Transverse colon (tissue), 4 donors: ENCODE results near the gene BAIAP2. TPM values are rescaled to one million over a fixed set of nuclear protein-coding genes. Genes with fewer than 3 reads are reported as not detected.
"Not testable (repeated sequence)": the region's sequence is repeated elsewhere in the genome, so short reads cannot be mapped to it uniquely, and the experiment has no call there.

ENCODE experiments used
- DNase-seq: peaks from one replicate; pipeline ENCODE4 v3.0.0-alpha.2; 2019
- H3K27ac ChIP-seq, 4 donors: fragments of 200-600 bp; sonication (generic); 2 replicates each; pipeline ENCODE4 v1.5.1; 2016 to 2018; ENCODE audit warnings: inconsistent platforms in 4 of 4
- H3K27me3 ChIP-seq: fragments of 200-600 bp; sonication (generic); 2 replicates; pipeline ENCODE4 v1.5.1; 2017; ENCODE audit warnings: inconsistent platforms
- H3K36me3 ChIP-seq, 4 donors: fragments of 200-600 bp; sonication (generic); 2 replicates each; pipeline ENCODE4 v1.5.1; 2017 to 2019; ENCODE audit warnings: inconsistent platforms in 4 of 4
- H3K4me1 ChIP-seq, 4 donors: fragments of 200-600 bp; sonication (generic); 2 replicates each; pipeline ENCODE4 v1.5.1; 2017 to 2020; ENCODE audit warnings: inconsistent platforms in 4 of 4
- H3K4me3 ChIP-seq, 4 donors: fragments of 200-600 bp; sonication (generic); 1 replicate in 1 of 4; 2 replicates in 3 of 4; pipeline versions ENCODE4 v1.5.1 to v1.6.1; 2017 to 2019; ENCODE audit warnings: inconsistent platforms in 4 of 4
- H3K9me3 ChIP-seq, 2 donors: fragments of 200-600 bp; sonication (generic); 2 replicates each; pipeline ENCODE4 v1.5.1; 2017 to 2019; ENCODE audit warnings: inconsistent platforms in 2 of 2
- EP300 ChIP-seq: sonication (generic); formaldehyde crosslinking; IDR thresholded peaks from one replicate; pipeline ENCODE4 v1.6.1; 2017; ENCODE audit warnings: antibody characterized with exemption, low read depth
- POLR2A ChIP-seq: fragments of 450-650 bp; IDR thresholded peaks from one replicate; pipeline ENCODE4 v1.6.1; 2016; ENCODE audit warnings: antibody characterized with exemption, mild to moderate bottlenecking, moderate library complexity
- POLR2AphosphoS5 ChIP-seq, 3 donors: sonication (generic); formaldehyde crosslinking; IDR thresholded peaks; one replicate each; pipeline ENCODE4 v1.6.1; 2016; ENCODE audit warnings: antibody characterized with exemption in 3 of 3
- WGBS, 2 donors: methylation state at CpG; one replicate each; pipeline ENCODE4 v1.1.5; 2018; ENCODE audit warnings: low coverage in 1 of 2; 5-methylcytosine and 5-hydroxymethylcytosine counted together
- in situ Hi-C, 4 donors: fragments of 200-750 bp; cut with MboI; loops; one replicate each; pipeline versions ENCODE4 v1.15.0 to v1.15.1; 2017; ENCODE audit warnings: low sequenced_read_pairs in 3 of 4, low pct_ligation_motif_present in 1 of 4, low pct_unique_long_range_greater_than_20kb in 1 of 4
- intact Hi-C: fragments of 100-400 bp; cut with DNase I; formaldehyde crosslinking; loops from one replicate; pipeline ENCODE4 v1.15.1; 2023; ENCODE audit warnings: low total_unique reads
- total RNA-seq, 4 donors: library from RNA; depleted of rRNA; stranded (reverse); fragments of >200 nt; gene quantifications; one replicate each; pipeline ENCODE4 v1.1.0, GENCODE V29; 2016
- TF ChIP-seq, protein P1 (sequence below), 5 experiments: fragments of 200-600 bp in 3 of 5; fragments of 450-650 bp in 2 of 5; sonication (generic) in 3 of 5; IDR thresholded peaks; 1 replicate in 2 of 5; 2 replicates in 3 of 5; pipeline ENCODE4 v1.5.1; 2016 to 2017; ENCODE audit warnings: antibody characterized with exemption in 5 of 5, inconsistent platforms in 3 of 5, mild to moderate bottlenecking in 2 of 5, moderate library complexity in 1 of 5

Gene BAIAP2
- total RNA-seq, 4 donors from 2014 or later, result 11.7 to 62.1 (median 39.6) TPM

DNA sequence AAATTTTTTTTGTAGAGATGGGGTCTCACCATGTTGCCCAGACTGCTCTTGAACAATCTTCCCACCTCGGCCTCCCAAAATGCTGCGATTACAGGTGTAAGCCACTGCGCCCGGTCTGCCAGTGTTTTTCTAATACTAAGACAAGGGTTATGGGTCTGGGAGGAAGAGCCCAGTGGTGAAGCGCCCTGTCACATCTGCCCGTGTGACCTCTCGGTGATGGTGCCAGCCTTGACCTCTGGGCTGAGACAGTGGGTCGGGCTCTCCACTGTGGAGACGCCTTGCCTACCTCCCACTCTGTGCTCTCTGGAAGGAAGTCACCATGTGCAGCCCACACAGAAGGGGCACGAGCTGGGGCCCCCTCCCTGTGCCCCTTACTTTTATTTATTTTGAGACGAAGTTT, 5.1 kb upstream of the BAIAP2 start:
- peaks cover 33% of the 10 kb centered on the region for H3K27me3 ChIP-seq
- WGBS, 2 donors, result 92% methylated on average over 11 of the region's 11 CpGs; no CpG with 5 or more reads in 1 of the 2 donors
- H3K4me3 ChIP-seq, result no peak overlapping the region
- in situ Hi-C loops (loop anchor here in 2 of 4 donors (10.0 kb wide), 1 partner anchor 65 kb away; no protein-coding TSS in a partner anchor), intact Hi-C loops (loop anchor here (5.0 kb wide), 1 partner anchor 43 kb away; no protein-coding TSS in a partner anchor)
- no peaks in the 10 kb centered on the region for H3K9me3 ChIP-seq
- H3K4me1 ChIP-seq, result peaks cover 14 to 47% (median 25%) of the 10 kb centered on the region in 4 donors
- DNase-seq, result no peak
- H3K27ac ChIP-seq, result no peak overlapping the region
- H3K36me3 ChIP-seq, result no peaks in the 10 kb centered on the region
- TF ChIP-seq EP300, result no peak
- TF ChIP-seq, protein P1, sequence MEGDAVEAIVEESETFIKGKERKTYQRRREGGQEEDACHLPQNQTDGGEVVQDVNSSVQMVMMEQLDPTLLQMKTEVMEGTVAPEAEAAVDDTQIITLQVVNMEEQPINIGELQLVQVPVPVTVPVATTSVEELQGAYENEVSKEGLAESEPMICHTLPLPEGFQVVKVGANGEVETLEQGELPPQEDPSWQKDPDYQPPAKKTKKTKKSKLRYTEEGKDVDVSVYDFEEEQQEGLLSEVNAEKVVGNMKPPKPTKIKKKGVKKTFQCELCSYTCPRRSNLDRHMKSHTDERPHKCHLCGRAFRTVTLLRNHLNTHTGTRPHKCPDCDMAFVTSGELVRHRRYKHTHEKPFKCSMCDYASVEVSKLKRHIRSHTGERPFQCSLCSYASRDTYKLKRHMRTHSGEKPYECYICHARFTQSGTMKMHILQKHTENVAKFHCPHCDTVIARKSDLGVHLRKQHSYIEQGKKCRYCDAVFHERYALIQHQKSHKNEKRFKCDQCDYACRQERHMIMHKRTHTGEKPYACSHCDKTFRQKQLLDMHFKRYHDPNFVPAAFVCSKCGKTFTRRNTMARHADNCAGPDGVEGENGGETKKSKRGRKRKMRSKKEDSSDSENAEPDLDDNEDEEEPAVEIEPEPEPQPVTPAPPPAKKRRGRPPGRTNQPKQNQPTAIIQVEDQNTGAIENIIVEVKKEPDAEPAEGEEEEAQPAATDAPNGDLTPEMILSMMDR (IDR thresholded peaks at IDR 0.05), result no peak
- no peak for TF ChIP-seq POLR2AphosphoS5 (IDR thresholded peaks at IDR 0.05)
- no peak for TF ChIP-seq POLR2A

DNA sequence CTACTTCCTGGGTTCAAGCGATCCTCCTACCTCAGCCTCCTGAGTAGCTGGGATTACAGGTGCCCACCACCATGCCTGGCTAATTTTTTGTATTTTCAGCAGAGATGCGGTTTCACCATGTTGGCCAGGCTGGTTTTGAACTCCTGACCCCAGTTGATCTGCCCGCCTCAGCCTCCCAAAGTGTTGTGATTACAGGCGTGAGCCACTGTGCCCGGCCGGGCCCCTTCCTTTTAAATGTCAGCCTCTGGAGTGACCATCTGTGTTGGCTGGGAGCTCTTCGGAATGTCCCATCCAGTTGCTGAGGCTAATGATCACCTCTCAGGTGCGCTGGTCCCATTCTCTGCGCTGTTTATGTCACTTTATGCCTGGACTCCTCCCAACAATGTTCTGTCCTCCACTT, 4.6 kb upstream of the BAIAP2 start:
- H3K36me3 ChIP-seq, in situ Hi-C loops, H3K4me3 ChIP-seq, DNase-seq, H3K9me3 ChIP-seq: not testable (repeated sequence)
- peaks cover 33% of the 10 kb centered on the region for H3K27me3 ChIP-seq
- peaks cover 14 to 47% (median 25%) of the 10 kb centered on the region in 4 donors for H3K4me1 ChIP-seq
- intact Hi-C loops, result loop anchor here (5.0 kb wide), 1 partner anchor 43 kb away; no protein-coding TSS in a partner anchor
- WGBS, 2 donors, result 96% methylated on average over 9 of the region's 9 CpGs; no CpG with 5 or more reads in 1 of the 2 donors
- H3K27ac ChIP-seq, result peak overlapping the region in 1 of 4 donors; percentile 47

DNA sequence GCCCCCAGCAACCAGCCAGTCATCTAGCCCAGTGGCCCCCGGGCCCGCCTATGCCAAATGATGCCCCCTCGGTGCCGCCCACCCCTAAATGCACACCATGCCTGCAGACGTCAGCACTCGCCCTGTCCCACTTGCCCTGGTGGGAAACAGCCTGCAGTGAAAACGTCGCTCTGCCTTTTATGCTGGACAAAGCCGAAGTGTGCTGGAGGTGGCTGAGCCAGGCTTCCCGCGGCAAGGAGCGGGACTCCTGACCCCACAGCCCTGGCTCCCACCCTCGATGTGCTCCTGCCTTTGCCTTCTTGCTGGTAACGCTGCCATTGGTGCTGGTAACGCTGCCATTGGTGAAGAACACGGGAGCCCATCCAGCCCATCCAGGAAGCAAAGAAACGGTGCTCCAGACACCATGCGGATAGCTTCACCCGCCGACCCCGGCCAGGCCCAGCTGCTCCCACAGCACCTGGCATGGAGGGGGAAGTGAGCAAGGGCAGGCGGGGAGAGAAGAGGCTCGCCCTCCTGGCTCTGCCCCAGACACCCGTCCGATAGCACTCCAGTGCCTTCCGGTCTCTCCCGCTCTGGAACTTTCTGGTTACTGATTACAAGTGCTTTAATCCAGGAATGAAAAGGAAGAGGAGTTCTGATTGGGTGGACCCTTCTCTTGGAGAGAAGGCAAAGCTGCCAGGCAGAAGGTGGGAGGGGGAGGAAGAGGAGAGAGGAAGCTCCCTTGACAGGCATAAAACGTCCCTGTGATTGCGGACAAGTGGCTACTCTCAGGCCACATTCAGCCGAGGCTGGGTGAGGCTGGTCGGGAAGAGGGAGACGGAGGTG, 4.0 kb upstream of the BAIAP2 start:
- intact Hi-C loops, result loop anchor here (5.0 kb wide), 1 partner anchor 44 kb away; no protein-coding TSS in a partner anchor
- Histone ChIP-seq H3K36me3 (no peaks in the 10 kb centered on the region), H3K27ac (peak overlapping the region; percentile 47 to 64 (median 48)), H3K4me3 (peak overlapping the region in 1 of 4 donors; percentile 6), H3K4me1 (peaks cover 14 to 50% (median 27%) of the 10 kb centered on the region in 4 donors), H3K27me3 (peaks cover 30% of the 10 kb centered on the region), H3K9me3 (no peaks in the 10 kb centered on the region)
- in situ Hi-C loops, result no loop called here
- TF ChIP-seq POLR2AphosphoS5 (IDR thresholded peaks at IDR 0.05) (peak in 2 of 3 donors; percentile 35 to 51), EP300 (no peak)
- 54% methylated on average over 30 of the region's 32 CpGs; no CpG with 5 or more reads in 1 of the 2 donors for WGBS, 2 donors
- DNase-seq, result peak; percentile 70

DNA sequence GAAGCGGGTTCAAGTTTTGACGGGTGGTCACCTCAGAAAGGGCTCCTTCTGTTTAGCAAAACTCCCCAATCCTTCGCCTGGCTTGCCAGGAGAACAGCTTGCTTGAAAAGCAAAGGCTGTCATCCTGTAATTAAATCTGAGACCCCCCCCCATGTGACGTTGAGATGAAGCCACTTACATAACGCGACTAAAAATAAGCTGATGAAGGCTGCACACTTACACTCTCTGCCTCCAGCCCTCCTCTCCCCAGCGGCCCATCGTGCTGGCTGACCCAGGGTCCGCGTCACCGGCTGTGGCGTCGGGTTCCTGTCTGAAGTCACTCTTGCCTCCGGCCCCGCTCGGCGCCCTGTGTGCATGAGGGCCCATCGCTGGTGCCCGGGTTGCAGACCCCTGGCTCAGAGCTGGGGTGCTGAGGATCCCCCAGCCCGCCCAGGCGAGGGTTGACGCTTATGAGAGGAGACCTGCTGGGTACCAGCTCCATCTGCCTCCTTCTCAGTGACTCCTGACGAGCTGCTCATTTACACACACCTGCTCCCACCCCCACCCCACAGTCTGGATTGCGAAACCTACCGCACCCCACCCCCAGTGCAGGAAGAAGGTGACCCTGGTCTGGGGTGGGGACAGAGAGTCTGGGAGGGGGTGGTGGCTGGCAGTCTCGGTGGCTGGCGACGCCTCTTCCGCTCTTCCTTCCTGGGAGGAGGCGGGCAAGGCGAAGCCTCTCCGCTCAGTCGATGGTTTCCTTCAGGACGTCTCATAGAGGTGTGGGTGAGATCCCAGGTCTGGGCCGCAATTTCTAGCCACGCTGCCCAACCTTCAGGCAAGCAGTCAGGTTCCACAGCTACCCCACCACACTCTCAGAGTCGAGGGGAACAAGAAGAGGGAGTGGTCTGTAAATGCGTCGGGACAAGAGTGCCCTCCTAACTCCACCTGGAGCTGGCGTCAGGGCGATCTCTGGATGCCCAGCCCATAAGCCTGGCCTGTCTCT, 3.1 kb upstream of the BAIAP2 start:
- peaks cover 23% of the 10 kb centered on the region for H3K27me3 ChIP-seq
- no peaks in the 10 kb centered on the region for H3K9me3 ChIP-seq
- intact Hi-C loops, result loop anchor here (5.0 kb wide), 1 partner anchor 45 kb away; no protein-coding TSS in a partner anchor
- in situ Hi-C loops, result no loop called here
- no peak for DNase-seq
- H3K4me3 ChIP-seq, result no peak overlapping the region
- TF ChIP-seq POLR2A (no peak), POLR2AphosphoS5 (IDR thresholded peaks at IDR 0.05) (no peak), EP300 (no peak)
- TF ChIP-seq, protein P1 (IDR thresholded peaks at IDR 0.05), result no peak
- peaks cover 14 to 58% (median 30%) of the 10 kb centered on the region in 4 donors for H3K4me1 ChIP-seq
- no peaks in the 10 kb centered on the region for H3K36me3 ChIP-seq
- WGBS, 2 donors, result 84% methylated on average over 37 of the region's 41 CpGs; no CpG with 5 or more reads in 1 of the 2 donors
- H3K27ac ChIP-seq, result peak overlapping the region; percentile 47 to 64 (median 48)
